Activated CD4-positive, alpha-beta memory T cell treated with anti-CD3 and anti-CD28 coated beads for 36 hours (primary cell): Measurements from ENCODE around the gene ACSM5. TPM values are rescaled to one million over a fixed set of nuclear protein-coding genes. Genes with fewer than 3 reads are reported as not detected.
"Not testable (repeated sequence)": the region's sequence is repeated elsewhere in the genome, so short reads cannot be mapped to it uniquely, and the experiment has no call there.

Experiments used
- CTCF ChIA-PET: fragments of 350-600 bp; sonication (Branson Sonifier 250); formaldehyde crosslinking; loops from one replicate; lab custom pipeline; 2021; ENCODE audit warnings: antibody characterized with exemption, inconsistent platforms; lab: Charles Lee
- POLR2A ChIA-PET: fragments of 350-600 bp; sonication (Branson Sonifier 250); formaldehyde crosslinking; loops from one replicate; lab custom pipeline; 2021; ENCODE audit warnings: antibody characterized with exemption; lab: Charles Lee
- DNase-seq: peaks from one replicate; pipeline ENCODE4 v3.0.0-alpha.2; 2020
- H3K27ac Mint-ChIP-seq: one replicate; pipeline ENCODE4 v1.8.0; 2021; ENCODE audit warnings: mixed read lengths
- H3K27me3 Mint-ChIP-seq: one replicate; pipeline ENCODE4 v1.8.0; 2021; ENCODE audit warnings: mixed read lengths
- H3K36me3 Mint-ChIP-seq: one replicate; pipeline ENCODE4 v1.8.0; 2021; ENCODE audit warnings: mixed read lengths
- H3K4me1 Mint-ChIP-seq: one replicate; pipeline ENCODE4 v1.8.0; 2021; ENCODE audit warnings: low read depth, mixed read lengths
- H3K4me3 Mint-ChIP-seq: one replicate; pipeline ENCODE4 v1.8.0; 2021; ENCODE audit warnings: mild to moderate bottlenecking, mixed read lengths
- H3K9me3 Mint-ChIP-seq: one replicate; pipeline ENCODE4 v1.8.0; 2021; ENCODE audit warnings: mixed read lengths
- intact Hi-C: fragments of 100-400 bp; cut with micrococcal nuclease; formaldehyde crosslinking; loops from one replicate; pipeline ENCODE4 v1.15.1; 2023
- total RNA-seq, 2 experiments: library from RNA; stranded (reverse); gene quantifications; one replicate each; pipeline ENCODE4 v1.2.3, GENCODE V29; 2021

Gene ACSM5
- total RNA-seq, 2 experiments from 2014 or later, result not detected

DNA sequence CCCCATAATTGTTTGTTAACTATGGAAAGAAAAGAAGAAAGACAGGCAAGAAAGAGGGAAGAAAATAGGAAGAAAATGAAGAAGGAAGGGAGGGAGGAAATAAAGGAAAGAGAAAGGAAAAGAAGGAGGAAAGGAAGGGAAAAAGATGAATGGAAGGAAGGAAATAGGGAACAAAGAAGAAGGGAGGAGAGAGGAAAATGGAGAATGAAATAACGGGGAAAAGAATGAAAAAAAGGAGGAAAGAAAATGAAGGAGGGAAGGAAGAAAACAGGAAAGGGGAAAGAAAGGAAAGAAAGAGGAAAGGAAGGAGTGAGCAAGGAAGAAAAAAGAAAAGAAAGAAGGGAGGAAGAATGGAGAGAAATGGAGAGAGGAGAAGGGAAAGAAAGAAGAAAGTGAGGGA lies 21.1 kb downstream of the ACSM5 start:
- H3K9me3 Mint-ChIP-seq, H3K4me1 Mint-ChIP-seq, H3K36me3 Mint-ChIP-seq, H3K4me3 Mint-ChIP-seq, DNase-seq, POLR2A ChIA-PET, CTCF ChIA-PET, H3K27me3 Mint-ChIP-seq, intact Hi-C loops, H3K27ac Mint-ChIP-seq: not testable (repeated sequence)

DNA sequence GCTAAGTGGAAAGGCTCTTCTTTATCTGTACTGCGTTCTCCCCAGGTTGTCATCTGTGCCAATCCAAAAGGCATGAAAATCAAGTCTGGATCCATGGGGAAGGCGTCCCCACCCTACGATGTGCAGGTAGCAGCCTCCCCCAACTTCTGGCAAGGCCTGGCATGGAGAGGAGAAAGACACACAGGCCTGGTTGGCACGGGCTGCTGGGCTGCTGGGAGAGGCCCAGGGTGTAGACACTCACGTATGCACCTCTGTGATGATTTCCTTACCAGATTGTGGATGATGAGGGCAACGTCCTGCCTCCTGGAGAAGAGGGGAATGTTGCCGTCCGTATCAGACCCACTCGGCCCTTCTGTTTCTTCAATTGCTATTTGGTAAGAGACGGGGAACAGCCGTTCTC lies 21.6 kb downstream of the ACSM5 start:
- Mint-ChIP-seq H3K9me3 (no peaks in the 10 kb centered on the region), H3K4me3 (no peak overlapping the region), H3K27ac (no peak overlapping the region), H3K4me1 (no peaks in the 10 kb centered on the region), H3K36me3 (no peaks in the 10 kb centered on the region), H3K27me3 (peaks cover 1% of the 10 kb centered on the region)
- DNase-seq, result no peak
- POLR2A ChIA-PET, result no interaction called here
- CTCF ChIA-PET, result no interaction called here
- intact Hi-C loops, result no loop called here

DNA sequence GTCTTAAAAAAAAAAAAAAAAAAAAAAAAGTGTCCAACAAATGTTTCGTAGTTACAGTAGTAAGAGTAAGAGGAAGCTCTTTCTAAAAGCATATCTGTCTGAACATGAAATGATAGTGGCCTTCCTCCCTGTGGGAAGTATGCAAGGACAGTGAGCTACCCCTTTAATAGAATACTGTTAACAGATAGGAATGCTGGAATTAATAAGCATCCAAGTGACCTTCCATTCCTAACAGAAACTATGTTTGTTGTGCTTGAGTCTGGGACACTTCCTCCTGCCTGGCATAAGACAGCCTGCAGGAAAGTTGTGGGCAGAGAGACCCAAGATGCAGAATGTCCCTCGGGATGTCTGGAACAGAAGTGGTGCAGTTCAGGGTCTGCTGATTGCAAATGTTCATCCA lies 29.6 kb downstream of the ACSM5 start:
- H3K4me1 Mint-ChIP-seq, H3K4me3 Mint-ChIP-seq, H3K36me3 Mint-ChIP-seq, H3K27me3 Mint-ChIP-seq, intact Hi-C loops, POLR2A ChIA-PET, H3K27ac Mint-ChIP-seq, H3K9me3 Mint-ChIP-seq, DNase-seq, CTCF ChIA-PET: not testable (repeated sequence)

DNA sequence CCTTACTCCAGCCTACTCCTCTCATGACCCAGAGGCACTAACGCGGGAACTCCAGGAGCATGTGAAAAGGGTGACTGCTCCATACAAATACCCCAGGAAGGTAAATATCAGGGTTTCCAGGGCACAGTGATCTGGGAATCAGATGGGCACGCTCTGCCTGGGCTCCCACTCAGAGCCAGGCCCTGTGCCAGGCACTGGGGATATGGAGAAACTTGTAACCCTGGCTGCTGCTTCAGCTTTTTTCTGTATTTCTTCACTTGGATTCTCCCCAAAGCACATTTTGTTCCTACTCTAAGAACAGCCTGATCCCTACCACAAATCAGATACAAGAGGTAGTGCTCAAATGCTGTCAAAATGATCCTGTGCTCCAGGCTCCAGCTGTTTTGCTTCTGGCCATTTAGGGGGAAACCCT lies 30.5 kb downstream of the ACSM5 start:
- H3K4me3 Mint-ChIP-seq, intact Hi-C loops, POLR2A ChIA-PET, H3K36me3 Mint-ChIP-seq, CTCF ChIA-PET, H3K4me1 Mint-ChIP-seq, DNase-seq, H3K9me3 Mint-ChIP-seq, H3K27me3 Mint-ChIP-seq, H3K27ac Mint-ChIP-seq: not testable (repeated sequence)

DNA sequence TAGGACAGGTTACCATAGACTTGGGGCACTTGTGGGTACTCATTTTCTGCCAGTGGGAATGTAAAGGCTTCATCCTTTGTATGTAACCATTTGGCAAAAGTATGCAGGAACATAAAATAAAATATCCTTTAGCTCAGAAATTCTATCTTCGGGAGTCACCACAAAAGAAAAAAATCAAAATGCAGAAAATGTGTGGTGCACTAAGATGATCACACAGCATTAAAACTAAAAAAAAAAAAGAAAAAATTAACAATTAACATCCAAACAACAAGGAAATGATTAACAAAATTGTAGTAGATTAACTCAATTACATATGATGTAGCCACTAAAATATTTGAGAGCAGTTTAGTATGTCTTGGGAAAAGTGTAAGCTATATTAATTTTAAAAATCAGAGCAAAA lies 31.4 kb downstream of the ACSM5 start:
- CTCF ChIA-PET, POLR2A ChIA-PET: not testable (repeated sequence)

DNA sequence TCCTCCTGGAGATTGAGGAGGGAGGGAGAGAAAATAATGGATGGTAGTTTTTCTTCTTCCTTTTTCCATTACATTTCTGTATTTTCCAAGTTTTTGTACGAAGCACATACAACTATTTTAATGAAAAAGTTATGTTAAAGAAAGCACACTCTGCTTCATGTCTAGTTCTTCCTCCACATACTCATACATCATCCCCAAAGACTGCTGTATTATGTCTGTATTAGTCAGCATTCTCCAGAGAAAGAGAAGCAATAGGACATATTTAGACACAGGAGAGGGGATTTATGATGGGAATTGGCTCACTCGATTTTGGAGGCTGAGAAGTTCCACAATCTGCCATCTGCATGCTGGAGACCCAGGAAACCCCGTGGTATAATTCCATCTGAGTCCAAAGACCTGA lies 31.9 kb downstream of the ACSM5 start:
- Mint-ChIP-seq H3K4me3 (no peak overlapping the region), H3K4me1 (no peaks in the 10 kb centered on the region)

More for the DNA sequence above, 31.4 kb downstream of the ACSM5 start:
- intact Hi-C loops, H3K4me1 Mint-ChIP-seq, H3K27me3 Mint-ChIP-seq, H3K27ac Mint-ChIP-seq, H3K36me3 Mint-ChIP-seq, H3K9me3 Mint-ChIP-seq, DNase-seq, H3K4me3 Mint-ChIP-seq: not testable (repeated sequence)

GRCh38 chr16:20441859-20442258 lies 32.5 kb downstream of the ACSM5 start:
- H3K9me3 Mint-ChIP-seq, H3K27ac Mint-ChIP-seq, H3K36me3 Mint-ChIP-seq, H3K4me1 Mint-ChIP-seq, DNase-seq, CTCF ChIA-PET, POLR2A ChIA-PET, H3K27me3 Mint-ChIP-seq, H3K4me3 Mint-ChIP-seq, intact Hi-C loops: not testable (repeated sequence)

More for the DNA sequence above, 31.9 kb downstream of the ACSM5 start:
- no peaks in the 10 kb centered on the region for H3K9me3 Mint-ChIP-seq
- ChIA-PET CTCF (no interaction called here), POLR2A (no interaction called here)
- H3K27me3 Mint-ChIP-seq, result no peaks in the 10 kb centered on the region
- H3K36me3 Mint-ChIP-seq, result no peaks in the 10 kb centered on the region
- no peak overlapping the region for H3K27ac Mint-ChIP-seq
- no peak for DNase-seq
- intact Hi-C loops, result no loop called here

GRCh38 chr16:20446652-20447393 lies 37.5 kb downstream of the ACSM5 start:
- H3K4me1 Mint-ChIP-seq, H3K4me3 Mint-ChIP-seq, POLR2A ChIA-PET, CTCF ChIA-PET, H3K36me3 Mint-ChIP-seq, DNase-seq, H3K9me3 Mint-ChIP-seq, H3K27ac Mint-ChIP-seq, intact Hi-C loops, H3K27me3 Mint-ChIP-seq: not testable (repeated sequence)

DNA sequence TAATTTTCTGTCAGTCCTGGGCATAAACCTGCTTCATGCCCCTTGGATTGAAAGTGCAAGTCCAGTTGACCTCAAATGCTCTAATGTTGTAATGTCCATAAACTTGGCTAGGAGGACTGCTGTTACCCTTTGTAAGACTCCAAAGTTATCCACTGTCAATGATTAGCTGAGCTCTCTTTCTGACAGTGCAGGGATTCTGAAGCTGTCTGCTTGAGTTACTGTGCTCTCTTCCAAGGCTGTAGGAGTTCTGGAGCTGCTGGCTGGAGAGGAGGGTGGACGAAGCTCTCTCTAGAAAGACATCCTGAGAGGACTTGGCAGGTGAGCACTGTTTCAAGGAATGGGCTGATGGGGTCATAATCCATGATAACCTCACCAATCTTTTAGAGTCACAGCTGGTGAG lies 42.0 kb downstream of the ACSM5 start, which contains the start of gene ACSM2A:
ACSM2A (plus strand) TSS at position 158 of the 400 bp plus-strand sequence. CDS start 8,594 bp downstream, outside the sequence.
- H3K4me1 Mint-ChIP-seq, H3K27me3 Mint-ChIP-seq, DNase-seq, H3K27ac Mint-ChIP-seq, H3K36me3 Mint-ChIP-seq, H3K9me3 Mint-ChIP-seq, POLR2A ChIA-PET, H3K4me3 Mint-ChIP-seq, CTCF ChIA-PET, intact Hi-C loops: not testable (repeated sequence)

DNA sequence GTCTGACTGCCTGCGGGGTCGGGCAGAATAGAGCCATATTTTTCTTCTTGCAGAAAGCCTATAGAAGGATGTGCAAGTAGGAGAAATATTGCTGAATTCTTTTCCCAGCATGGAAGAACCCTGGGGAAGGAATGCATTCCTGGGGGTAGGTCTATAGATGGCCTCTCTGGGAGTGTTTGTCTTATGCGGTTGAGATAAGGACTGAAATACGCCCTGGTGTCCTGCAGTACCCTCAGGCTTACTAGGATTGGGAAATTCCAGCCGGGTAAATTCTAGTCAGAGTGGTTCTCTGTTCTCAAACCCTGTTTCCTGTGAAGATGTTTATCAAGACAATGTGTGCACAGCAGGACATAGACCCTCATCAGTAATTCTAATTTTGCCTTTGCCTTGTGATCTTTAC lies 44.3 kb downstream of the ACSM5 start:
- intact Hi-C loops, CTCF ChIA-PET, H3K4me1 Mint-ChIP-seq, H3K27ac Mint-ChIP-seq, DNase-seq, H3K9me3 Mint-ChIP-seq, H3K36me3 Mint-ChIP-seq, H3K4me3 Mint-ChIP-seq, POLR2A ChIA-PET, H3K27me3 Mint-ChIP-seq: not testable (repeated sequence)

- H3K9me3 Mint-ChIP-seq, H3K36me3 Mint-ChIP-seq, POLR2A ChIA-PET, H3K4me3 Mint-ChIP-seq, DNase-seq, H3K4me1 Mint-ChIP-seq, H3K27ac Mint-ChIP-seq, intact Hi-C loops, H3K27me3 Mint-ChIP-seq, CTCF ChIA-PET: not testable (repeated sequence)
Observed at GRCh38 chr16:20459227-20459626, 49.9 kb downstream of the ACSM5 start.

DNA sequence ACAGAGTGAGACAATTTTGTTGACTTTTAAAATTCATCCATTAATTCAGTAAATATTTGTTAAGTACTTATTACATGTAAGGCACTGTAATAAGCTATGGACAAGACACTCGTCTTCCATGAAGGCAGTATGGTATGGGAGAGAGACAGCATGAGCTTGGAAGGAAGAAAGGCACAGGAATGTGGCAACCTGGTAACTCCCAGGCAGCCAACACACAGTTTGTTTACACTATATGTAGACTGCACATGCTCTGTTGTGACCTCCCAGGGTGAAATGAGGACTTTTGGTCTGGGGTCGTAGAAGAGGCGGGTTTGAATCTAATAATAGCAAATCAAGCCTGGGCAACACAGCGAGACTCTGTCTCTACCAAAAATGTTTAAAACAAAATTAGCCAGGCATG lies 51.0 kb downstream of the ACSM5 start:
- H3K9me3 Mint-ChIP-seq, CTCF ChIA-PET, DNase-seq, POLR2A ChIA-PET, H3K36me3 Mint-ChIP-seq, H3K4me3 Mint-ChIP-seq, intact Hi-C loops, H3K4me1 Mint-ChIP-seq, H3K27me3 Mint-ChIP-seq, H3K27ac Mint-ChIP-seq: not testable (repeated sequence)

- CTCF ChIA-PET, result not testable (repeated sequence)
Observed at GRCh38 chr16:20468954-20469353, 59.6 kb downstream of the ACSM5 start.

More at GRCh38 chr16:20468954-20469353, 59.6 kb downstream of the ACSM5 start:
- H3K27me3 Mint-ChIP-seq, H3K4me1 Mint-ChIP-seq, H3K27ac Mint-ChIP-seq, DNase-seq, H3K36me3 Mint-ChIP-seq, POLR2A ChIA-PET, H3K4me3 Mint-ChIP-seq, intact Hi-C loops: not testable (repeated sequence)
- peaks cover 13% of the 10 kb centered on the region for H3K9me3 Mint-ChIP-seq
